Ishikawa (cell line): ENCODE data around the gene GJD2.

Experiments
- CEBPB ChIP-seq: IDR thresholded peaks from 2 replicates; pipeline ENCODE4 v1.6.1; 2012
- CREB1 ChIP-seq: IDR thresholded peaks from 2 replicates; pipeline ENCODE4 v1.6.1; 2012; ENCODE audit warnings: low read depth
- EGR1 ChIP-seq: IDR thresholded peaks from 2 replicates; pipeline ENCODE4 v1.6.1; 2012
- EP300 ChIP-seq: IDR thresholded peaks from 2 replicates; pipeline ENCODE4 v1.6.1; 2012; ENCODE audit warnings: borderline replicate concordance
- FOXM1 ChIP-seq: IDR thresholded peaks from 2 replicates; pipeline ENCODE4 v1.6.1; 2012; ENCODE audit warnings: low read depth, borderline replicate concordance
- NFIC ChIP-seq: IDR thresholded peaks from 2 replicates; pipeline ENCODE4 v1.6.1; 2012
- RAD21 ChIP-seq: IDR thresholded peaks from 2 replicates; pipeline ENCODE4 v1.6.1; 2012; ENCODE audit warnings: low read depth
- TAF1 ChIP-seq: IDR thresholded peaks from 2 replicates; pipeline ENCODE4 v1.6.1; 2012; ENCODE audit warnings: low read depth, mild to moderate bottlenecking
- TEAD4 ChIP-seq: IDR thresholded peaks from 2 replicates; pipeline ENCODE4 v1.6.1; 2012
- YY1 ChIP-seq: IDR thresholded peaks from 2 replicates; pipeline ENCODE4 v1.6.1; 2012; ENCODE audit warnings: low read depth
- TF ChIP-seq, protein P1 (sequence below): IDR thresholded peaks from 2 replicates; pipeline ENCODE4 v1.6.1; 2012; ENCODE audit warnings: low read depth, mild to moderate bottlenecking
- TF ChIP-seq, protein P2 (sequence below): IDR thresholded peaks from 2 replicates; pipeline ENCODE4 v1.6.1; 2012

DNA sequence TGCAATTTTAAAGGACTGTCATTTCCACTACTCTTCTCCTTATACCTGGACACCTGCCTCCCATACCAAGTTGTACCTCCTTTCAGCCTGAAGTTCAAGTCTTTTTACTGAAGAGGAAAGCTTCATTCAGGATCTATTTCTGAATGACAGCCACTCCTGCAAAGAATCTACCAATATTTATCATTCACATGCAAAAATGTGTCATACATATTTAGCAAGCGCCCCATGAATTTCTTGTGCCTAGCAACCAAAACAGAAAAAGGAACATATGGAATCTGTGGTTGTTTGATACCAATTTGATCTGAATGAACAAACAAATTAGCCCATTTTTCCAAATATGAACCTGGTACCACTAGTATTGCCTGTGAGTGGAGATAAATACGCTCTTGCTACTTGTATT lies 16.8 kb downstream of the GJD2 start:
- TF ChIP-seq EP300 (no peak), NFIC (no peak), YY1 (no peak), TAF1 (no peak), EGR1 (no peak), CEBPB (no peak), FOXM1 (no peak), TEAD4 (no peak), CREB1 (no peak), RAD21 (no peak)
- TF ChIP-seq, protein P1, sequence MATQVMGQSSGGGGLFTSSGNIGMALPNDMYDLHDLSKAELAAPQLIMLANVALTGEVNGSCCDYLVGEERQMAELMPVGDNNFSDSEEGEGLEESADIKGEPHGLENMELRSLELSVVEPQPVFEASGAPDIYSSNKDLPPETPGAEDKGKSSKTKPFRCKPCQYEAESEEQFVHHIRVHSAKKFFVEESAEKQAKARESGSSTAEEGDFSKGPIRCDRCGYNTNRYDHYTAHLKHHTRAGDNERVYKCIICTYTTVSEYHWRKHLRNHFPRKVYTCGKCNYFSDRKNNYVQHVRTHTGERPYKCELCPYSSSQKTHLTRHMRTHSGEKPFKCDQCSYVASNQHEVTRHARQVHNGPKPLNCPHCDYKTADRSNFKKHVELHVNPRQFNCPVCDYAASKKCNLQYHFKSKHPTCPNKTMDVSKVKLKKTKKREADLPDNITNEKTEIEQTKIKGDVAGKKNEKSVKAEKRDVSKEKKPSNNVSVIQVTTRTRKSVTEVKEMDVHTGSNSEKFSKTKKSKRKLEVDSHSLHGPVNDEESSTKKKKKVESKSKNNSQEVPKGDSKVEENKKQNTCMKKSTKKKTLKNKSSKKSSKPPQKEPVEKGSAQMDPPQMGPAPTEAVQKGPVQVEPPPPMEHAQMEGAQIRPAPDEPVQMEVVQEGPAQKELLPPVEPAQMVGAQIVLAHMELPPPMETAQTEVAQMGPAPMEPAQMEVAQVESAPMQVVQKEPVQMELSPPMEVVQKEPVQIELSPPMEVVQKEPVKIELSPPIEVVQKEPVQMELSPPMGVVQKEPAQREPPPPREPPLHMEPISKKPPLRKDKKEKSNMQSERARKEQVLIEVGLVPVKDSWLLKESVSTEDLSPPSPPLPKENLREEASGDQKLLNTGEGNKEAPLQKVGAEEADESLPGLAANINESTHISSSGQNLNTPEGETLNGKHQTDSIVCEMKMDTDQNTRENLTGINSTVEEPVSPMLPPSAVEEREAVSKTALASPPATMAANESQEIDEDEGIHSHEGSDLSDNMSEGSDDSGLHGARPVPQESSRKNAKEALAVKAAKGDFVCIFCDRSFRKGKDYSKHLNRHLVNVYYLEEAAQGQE, result no peak
- TF ChIP-seq, protein P2, sequence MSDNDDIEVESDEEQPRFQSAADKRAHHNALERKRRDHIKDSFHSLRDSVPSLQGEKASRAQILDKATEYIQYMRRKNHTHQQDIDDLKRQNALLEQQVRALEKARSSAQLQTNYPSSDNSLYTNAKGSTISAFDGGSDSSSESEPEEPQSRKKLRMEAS, result no peak
